Measurements from ENCODE around the gene ZNF407.

- TF ChIP-seq CTCF (IDR thresholded peaks at IDR 0.05) (no peak), POLR2A (IDR thresholded peaks at IDR 0.05) (no peak)
Observed at GRCh38 chr18:75008186-75008585, 410.5 kb downstream of the ZNF407 start.
